HG03039 (cell line): ENCODE results near the gene NPPB.

Experiments used
- ATAC-seq: cut with Tn5 transposase; IDR thresholded peaks from one replicate; pipeline ENCODE4 v1.9.1; 2021; ENCODE audit warnings: mild to moderate bottlenecking, moderate library complexity; ENCODE audit not compliant: unreplicated experiment

NPPB gene

DNA sequence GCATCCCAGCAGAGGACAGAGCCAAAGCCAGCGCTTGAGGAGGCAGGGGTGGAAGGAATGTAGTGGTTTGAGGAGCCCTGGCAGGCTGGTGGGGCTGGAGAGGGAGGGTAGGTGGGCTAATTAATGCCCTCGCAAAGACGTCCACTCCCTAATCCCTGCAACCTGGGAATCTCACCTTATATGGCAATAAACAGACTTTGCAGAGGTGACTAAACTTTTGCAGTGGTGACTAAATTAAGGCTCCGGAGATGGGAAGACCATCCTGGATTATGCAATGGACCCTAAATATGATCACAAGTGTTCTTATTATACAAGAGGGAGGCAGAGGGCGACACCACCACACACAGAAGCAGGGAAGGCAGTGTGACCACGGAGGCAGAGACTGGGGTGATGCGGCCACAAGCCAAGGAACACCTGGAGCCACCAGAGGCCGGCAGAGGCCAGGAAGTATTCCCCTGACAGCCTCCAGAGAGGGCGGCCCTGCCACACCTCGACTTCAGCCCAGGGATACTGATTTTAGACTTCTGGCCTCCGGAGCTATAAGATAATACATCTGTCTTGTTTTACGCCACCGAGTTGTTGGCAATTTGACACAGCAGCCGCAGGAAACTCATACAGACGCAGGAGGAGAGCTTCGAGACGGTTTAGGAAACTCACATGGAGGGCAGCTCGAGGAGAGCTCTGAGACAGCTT lies 23.1 kb upstream of the NPPB start:
- ATAC-seq, result no peak

DNA sequence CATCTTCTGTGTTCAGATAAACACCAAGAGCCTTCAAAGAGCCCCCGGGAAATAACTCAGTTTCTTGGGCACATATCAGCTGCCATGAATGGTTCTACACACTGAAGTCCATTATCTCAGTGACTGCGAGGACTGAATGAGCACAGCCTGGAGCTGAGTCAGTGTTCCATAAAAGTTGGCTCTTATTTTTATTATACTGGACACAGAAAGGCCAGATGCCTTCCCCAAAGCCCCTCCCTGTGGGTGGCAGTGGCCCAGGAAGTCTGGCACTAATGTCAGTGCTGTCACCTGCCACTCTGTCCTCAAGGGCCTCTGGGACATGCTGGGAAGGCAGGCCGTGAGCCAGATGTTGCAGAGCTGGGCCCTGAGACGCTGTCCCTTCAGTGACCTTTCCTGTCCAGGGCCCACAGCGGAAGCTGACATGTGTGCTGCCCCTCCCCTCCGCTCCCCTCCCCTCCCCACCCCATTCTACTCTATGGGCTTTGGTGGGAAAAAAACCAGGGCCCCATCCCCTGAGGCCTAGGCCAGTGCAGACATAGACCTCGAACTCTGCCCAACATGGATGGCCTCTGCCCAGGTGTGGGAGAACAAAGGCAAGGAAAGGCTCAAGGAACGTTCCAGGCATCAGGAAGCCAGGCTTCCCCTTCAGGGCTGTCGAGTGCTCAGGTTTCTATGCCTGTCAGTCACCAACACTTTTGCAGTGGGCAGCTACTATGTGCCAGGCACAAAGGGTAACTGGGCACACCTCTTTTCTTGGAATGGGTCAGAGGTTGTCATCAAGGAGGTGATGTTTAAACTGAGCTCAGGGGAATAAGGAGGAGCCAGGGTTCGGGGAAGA lies 22.4 kb upstream of the NPPB start:
- ATAC-seq, result no peak

DNA sequence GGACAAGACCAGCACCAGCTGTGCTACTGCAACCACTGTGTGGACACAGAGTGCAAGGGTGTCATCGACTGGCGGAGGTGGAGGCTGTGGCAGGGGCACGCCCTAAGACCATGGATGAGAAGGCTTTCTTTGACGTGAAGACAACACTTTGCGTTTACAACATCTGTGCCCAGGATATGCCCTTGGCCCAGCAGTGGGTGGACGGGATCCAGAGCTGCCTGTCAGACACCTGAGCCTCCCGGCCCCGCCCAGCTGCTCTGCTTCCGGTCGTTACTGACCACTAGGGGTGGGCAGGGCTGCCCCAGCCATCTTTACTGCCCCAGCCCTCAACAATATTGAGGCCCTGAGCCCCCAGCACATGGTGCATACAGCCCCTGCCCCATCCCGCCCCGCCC lies 21.4 kb upstream of the NPPB start:
- no peak for ATAC-seq

DNA sequence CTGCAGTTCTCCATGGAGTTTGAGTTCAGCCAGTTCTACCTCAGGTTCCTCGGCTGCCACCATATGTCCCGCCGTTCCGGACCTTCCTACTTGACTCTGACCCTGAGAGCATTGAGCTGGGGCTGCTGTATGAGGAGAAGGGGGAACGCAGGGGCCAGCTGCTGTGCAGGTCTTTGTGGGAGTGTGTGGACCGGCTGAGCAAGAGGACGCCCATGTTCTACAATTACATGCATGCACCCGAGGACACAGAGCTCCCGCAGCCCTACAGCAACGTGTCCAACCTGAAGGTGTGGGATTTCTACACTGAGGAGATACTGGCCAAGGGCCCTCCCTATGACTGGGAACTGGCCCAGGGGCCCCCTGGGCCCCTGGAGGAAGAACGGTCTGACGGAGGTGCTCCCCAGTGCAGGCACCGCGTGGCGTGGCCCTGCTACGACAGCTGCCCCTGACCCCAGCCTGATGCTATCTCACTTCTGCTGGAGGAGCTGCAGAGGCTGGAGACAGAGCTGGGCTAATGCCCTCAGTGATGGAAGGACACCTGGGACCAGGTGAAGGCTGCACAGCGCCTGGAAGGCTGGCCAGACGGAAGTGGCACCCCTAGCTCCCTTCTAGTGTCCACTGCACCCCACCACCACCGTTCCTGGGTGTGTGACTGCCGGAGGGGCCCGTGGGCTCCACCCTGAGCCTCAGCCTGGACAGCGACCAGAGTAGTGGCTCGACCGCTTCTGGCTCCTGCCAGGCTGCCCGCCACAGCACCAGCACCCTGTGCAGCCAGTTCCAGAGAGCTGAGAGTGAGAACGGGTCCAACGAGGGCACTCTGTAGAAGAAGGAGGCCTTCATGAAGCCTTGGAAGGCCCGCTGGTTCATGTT lies 20.8 kb upstream of the NPPB start:
- no peak for ATAC-seq

DNA sequence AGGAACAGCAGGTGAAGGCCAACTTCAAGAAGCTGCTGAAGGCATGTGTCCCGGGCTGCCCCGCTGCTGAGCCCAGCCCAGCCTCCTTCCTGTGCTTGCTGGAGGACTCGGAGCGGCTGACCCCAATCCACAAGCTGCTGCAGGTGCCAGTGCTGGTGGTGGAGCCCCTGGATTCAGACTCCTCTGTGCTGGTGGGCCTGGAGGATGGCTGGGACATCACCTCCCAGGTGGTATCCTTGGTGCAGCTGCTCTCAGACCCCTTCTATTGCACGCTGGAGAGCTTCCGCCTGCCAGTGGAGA lies 20.1 kb upstream of the NPPB start:
- ATAC-seq, result no peak

DNA sequence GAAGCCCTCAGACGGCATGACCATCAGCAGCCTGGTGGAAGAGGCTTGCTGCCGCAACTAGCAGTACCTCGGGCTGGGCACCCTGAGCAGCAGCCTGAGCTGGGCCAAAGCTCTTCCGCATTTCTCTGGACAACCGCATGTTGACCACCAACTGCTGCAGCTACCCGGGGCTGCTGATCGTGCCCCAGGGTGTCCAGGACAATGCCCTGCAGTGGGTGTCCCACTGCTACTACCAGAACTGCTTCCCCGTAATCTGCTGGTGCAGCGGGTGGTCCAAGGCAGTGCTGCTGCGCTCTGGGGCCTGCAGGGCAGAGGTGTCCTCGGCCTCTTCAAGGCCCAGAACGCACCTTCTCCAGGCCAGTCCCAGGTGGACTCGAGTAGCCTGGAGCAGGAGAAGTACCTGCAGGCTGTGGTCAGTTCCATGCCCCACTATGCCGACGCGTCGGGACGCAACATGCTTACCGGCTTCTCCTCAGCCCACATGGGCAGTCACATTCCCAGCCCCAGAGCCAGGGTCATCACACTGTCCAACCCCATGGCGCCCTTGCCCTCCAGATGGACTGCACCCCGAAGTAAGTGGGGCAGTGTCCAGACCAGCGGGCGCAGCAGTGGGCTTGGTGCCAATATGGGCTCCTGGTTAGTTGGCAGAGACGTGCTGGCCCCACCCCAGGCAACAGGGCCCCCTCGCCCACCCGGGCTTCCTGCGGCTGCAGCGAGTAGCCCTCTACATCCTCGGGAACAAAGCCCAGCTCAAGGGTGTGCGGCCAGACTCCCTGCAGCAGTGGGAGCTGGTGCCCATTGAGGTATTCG lies 19.5 kb upstream of the NPPB start:
- no peak for ATAC-seq

DNA sequence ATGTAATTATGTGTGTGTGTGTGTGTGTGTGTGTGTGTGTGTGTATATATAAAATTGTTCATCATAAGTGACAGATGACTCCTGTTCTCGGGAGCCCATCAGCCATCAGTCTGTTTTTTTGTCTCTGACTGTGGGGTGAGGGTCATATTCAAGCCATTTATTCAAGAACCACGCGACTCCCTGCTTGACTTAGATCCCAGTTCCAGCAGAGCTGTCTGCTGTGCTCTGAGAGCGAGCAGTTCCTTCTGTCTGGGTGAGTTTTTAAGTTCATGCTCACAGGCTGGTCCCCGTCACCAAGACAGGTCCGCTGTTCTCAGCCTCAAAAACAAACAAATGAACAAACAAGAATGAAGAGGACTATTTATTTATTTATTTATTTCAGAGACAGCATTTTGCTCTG lies 18.3 kb upstream of the NPPB start:
- no peak for ATAC-seq

DNA sequence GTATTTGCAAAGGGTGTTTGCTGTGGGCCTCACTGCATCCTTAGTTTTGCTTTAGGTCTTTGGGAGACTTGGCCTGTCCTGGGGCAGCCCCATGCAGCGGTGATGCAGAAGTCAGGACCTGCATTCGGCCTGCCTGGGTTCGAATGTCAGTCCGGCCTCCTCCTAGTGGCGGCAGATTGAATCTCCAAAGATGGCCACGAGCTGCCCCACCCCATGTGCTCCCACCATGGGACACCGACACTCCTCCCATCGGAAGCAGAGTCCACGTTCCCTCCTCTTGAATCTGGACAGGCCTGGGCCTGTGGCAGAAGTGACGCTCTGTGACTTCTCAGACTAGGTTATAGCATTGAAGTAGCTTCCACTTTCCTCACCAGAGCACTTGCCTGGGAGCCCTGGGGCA lies 16.3 kb upstream of the NPPB start:
- ATAC-seq, result no peak

DNA sequence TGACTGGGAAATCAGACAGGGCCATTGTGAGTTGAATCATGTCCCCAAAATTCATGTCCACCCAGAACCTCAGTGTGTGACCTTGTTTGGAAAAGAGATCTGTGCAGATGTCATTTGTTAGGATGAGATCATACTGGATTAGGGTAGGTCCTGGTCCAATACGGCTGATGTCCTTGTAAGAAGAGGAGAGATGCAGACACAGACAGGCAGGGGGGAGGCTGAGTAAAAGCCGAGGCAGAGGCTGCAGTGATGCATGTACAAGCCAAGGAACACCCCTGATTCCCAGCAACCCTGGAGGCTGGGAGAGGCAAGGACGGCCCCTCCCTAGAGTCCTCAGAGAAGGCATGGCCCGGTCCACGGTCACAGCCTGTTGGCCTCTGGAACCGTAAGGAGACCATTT lies 15.9 kb upstream of the NPPB start:
- ATAC-seq, result no peak

DNA sequence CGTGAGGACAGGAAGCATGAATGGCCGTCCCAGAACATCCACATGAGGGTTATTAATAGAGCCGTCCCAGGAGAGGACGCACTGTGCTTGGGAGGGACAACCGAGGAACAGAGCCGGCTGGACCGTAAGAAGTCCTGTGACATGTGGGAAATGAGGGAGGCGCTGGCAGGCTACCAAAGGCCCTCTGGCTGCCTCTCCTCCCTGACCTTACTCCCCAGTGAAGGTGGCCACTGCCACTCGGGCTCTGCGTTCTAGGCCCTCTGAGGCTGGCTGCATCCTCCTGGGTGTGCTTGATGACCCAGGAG lies 15.5 kb upstream of the NPPB start:
- no peak for ATAC-seq

DNA sequence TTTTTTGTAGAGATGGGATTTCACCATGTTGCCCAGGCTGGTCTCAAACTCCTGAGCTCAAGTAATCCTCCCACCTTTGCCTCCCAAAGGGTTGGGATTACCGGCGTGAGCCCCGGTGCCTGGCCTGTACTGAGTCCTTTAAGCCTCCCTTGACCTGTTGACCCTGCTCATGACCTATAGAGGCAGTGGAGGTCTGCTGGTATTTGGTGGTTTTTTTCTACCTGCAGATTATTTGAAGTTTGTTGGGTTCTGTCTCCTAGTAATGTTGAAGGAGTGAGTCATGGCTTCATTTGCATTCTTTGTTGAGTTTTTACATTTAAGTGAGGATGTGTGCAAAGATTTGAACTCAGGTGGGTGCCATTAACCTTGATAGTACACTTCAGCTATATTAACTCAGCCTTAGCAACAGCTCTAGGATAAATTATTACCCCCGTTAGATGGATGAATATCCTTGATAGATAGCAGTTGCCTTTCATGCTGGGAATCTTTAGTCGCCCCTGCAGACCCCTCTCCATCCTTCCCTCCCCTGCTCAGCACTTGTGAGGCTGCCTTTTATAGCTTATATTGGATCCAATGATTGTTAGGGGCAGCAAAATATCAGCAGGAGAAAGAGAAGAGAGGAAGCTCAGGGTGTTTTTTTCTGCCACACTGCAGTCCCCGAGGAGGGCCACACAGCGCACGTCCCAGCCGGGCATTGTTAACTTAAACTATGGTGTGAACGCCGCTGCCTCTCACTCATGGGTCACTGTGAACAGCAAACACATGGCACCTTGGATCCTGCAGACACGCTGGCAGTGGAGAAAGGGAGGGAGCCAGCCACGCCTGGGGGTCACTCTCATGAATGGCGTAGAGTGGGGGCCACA lies 14.9 kb upstream of the NPPB start:
- ATAC-seq, result no peak

DNA sequence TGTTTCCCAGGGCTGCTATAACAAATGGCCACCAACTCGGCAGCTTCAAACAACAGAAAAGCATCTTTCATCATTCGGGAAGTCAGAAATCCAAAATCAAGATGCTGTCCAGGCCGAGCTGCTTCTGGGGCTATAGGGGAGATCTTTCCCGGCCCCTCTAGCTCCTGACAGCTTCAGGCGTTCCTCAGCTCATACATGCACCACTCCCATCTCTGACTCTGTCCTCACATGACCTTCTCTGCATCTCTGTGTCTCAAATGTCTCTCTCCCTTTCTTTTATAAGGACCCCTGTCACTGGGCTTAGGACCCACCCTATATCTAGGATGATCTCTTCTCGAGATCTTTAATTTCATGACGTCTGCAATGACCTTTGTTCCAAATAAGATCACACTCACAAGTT lies 13.8 kb upstream of the NPPB start:
- no peak for ATAC-seq

DNA sequence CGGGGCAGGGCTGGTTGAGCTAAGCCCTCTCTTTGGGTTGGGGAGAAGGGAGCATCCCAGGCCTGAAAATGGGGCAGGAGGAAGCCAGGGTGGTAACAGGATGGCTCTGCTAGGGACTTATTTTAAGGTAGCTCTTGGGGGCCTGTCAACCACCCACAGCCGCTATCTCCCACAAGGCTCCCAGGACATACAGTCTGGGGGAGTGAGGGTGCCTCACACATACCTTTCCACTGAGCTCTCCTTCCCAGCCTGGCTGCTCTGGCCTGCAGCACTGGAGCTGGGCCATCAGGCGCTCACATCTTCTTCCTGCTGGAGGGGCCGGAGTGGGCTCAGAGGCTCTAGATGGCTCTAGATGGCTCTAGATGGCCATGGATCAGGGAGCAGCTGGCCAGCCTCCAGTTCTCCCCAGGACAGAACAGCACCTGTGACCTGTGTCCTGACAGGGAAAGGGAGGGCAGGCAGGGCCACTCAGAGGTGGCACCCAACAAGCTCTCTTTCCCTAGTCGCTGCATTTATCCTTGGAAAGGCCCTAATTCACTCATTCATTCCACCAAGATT lies 11.0 kb upstream of the NPPB start:
- no peak for ATAC-seq

DNA sequence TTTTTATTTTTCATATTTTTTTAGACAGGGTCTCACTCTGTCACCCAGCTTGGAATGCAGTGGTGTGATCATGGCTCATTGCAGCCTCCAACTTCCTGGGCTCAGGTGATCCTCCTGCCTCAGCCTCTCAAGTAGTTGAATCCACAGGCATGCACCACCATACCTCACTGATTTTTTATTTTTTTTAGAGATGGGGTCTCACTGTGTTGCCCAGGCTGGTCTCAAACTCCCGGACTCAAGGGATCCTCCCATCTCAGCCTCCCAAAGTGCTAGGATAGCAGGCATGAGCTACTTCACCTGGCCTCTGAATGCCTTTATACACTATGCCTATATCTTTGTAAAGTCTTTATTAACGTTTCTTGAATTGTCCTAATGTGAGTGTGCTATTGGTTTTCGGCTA lies 10.4 kb upstream of the NPPB start:
- ATAC-seq, result no peak

DNA sequence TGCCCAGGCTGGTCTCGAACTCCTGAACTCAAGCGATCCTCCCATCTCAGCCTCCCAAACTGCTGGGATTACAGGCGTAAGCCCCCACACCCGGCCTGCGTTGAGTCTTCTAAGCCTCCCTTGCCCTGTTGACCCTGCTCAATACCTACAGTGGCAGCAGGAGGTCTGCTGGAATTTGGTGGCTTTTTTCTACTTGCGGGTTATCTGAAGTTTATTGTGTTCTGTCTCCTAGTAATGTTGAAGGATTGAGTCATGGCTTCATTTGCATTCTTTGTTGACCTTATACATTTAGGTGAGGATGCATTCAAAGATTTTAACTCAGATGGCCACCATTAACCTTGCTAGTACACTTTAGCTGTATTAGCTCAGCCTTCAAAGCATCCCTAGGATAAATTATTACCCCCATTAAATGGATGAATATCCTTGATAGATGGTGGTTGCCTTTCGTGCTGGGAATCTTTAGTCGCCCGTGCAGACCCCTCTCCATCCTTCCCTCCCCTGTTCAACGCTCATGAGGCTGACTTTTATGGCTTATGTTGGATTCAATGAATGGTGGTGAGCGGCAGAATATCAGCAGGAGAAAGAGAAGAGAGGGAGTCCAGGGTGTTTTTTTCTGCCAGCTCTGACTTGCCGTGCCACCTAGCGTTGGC lies 9.7 kb upstream of the NPPB start:
- ATAC-seq, result no peak

DNA sequence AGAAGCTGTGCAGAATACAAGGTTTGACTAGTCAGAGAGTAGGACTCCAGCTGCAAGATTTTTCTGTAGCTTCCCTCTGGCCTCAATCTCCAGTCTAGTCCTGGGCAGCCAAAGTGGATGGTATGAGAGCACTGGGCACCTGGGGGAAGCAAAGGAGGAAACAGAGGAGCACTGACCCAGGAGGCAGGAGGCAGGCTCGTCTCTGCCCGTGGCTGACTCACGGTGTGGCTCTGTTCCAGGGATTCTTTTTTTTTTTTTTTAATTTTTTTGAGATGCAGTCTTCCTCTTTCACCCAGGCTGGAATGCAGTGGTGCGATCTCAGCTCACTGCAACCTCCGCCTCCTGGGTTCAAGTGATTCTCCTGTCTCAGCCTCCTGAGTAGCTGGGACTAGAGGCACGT lies 4.1 kb upstream of the NPPB start:
- ATAC-seq, result no peak

DNA sequence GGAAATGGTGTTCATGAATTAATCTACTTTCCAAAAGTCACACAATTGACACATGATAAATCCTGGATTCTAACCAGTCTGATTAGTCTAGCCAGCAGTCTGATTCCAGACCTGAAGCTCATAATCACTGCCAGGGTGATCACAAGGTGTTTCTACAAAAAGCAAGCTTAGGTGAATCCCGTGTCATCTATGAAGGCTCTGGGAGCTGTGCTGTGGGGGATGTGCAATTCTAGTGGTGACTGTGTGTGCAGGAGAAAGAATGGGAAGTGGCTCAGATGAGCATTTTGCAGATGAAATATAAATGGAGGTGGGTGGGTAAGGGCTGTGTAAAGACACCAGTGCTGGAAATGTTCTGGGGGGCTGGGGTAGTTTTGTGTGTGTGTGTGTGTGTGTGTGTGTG lies 1.8 kb upstream of the NPPB start:
- ATAC-seq, result no peak

DNA sequence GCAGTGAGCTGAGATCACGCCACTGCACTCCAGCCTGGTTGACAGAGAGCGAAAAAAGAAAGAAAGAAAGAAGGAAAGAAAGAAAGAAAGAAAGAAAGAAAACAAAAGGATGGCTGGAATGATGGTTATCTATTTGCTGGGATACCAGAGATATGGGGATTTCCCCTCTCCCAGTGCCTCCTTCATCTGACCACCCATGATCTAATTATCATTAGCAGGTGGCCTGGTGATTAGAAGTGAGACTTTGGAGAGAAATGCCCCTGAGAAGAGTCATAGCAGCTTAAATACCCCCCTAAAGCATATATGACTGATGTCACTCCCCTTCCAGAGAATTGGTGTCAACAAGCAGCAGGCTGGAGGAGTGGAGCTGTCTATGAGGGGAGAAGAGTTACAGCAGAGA lies 1.3 kb upstream of the NPPB start:
- no peak for ATAC-seq
